HK-2 (cell line): ENCODE results near the gene VSNL1.

Experiments
- DNase-seq: peaks from one replicate; pipeline ENCODE4 v3.0.0-alpha.2; 2018; ENCODE audit not compliant: unreplicated experiment

The VSNL1 gene

GRCh38 chr2:17644997-17645720 lies 104.7 kb downstream of the VSNL1 start:
- no peak for DNase-seq

DNA sequence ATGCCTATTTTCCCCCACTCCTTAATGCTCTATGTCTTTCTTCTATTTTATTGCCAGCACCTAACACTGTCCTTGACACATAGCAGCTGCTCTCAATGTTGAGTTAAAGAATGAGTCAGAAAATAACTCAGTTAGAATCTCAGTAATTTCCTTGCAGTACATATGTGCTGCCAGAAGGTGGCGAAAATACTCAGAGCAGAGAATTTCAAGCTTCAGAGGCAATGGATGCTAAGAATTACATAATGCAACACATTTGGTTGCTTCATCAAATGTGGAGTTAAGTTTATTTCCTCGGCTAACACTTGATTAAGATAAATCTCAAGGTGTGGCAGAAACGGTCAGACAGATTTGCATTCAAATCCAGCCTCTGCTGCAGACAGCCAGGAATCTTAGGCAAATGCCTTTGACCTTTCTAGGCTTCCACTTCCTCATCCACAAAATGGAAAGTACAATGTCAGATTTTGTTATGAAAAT lies 105.6 kb downstream of the VSNL1 start:
- DNase-seq, result peak; percentile 45

DNA sequence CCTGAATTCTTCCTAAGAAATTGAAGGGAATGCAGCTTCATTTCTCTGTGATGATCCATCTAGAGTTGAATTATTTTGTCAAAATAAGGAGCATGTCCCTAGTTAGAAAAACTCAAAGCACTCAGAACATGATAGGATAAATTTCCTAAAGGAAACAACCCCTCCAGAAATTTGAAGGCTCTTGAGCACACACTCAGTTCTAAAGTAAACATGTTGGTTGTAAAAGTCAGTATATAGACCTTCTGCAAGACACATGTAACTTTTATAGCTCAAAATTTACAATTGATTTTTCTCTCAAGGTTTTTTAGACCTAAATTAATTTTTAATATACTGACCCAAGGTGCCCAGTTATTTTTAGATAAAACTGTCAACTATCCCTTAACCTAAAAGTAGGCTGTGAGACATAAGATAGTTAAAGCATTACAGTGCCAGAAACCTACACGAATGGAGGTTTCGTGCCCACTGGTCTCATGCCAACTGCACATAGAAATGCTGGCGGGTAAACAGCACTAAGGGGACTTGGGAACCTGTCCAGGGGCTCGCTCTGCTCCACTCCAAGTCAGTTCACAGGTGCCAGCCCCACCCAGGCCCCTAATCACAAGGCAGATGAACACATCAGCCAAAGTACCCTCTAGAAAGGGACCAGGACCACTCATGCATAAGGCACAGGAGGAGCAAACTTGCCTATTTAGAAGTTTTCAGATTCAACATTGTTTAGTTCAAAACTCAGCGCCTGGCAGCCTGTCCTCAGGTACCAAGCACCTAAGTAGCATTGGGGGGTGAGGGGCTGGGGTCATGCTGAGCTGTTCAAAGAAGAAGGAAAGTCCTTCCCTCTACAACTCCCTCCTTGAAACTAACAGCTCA lies 106.6 kb downstream of the VSNL1 start:
- DNase-seq, result no peak

DNA sequence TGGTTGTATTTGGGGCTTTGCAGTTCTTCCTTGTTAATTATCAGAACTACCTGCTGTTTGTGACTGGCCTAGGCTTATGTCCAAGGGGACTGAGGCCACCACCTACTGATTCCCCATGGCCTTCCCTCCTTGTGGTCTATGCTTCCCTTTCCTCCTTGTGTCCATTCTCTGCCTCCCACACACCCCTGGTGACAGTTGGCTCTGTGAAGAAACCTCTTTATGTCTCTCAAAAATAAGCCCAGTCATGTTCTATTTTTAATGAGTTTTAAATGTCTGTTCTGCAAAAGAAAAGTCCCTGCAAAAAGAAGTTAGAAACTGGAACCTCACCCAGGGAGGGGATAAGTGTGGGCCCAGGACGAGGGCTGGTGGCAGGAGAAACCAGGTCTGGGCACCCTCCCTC lies 108.1 kb downstream of the VSNL1 start:
- DNase-seq, result no peak

- no peak for DNase-seq
Observed at GRCh38 chr2:17649026-17649425, 108.5 kb downstream of the VSNL1 start.

- DNase-seq, result no peak
Observed at GRCh38 chr2:17652681-17653394, 112.3 kb downstream of the VSNL1 start.

GRCh38 chr2:17657759-17658158 lies 117.3 kb downstream of the VSNL1 start:
- no peak for DNase-seq

DNA sequence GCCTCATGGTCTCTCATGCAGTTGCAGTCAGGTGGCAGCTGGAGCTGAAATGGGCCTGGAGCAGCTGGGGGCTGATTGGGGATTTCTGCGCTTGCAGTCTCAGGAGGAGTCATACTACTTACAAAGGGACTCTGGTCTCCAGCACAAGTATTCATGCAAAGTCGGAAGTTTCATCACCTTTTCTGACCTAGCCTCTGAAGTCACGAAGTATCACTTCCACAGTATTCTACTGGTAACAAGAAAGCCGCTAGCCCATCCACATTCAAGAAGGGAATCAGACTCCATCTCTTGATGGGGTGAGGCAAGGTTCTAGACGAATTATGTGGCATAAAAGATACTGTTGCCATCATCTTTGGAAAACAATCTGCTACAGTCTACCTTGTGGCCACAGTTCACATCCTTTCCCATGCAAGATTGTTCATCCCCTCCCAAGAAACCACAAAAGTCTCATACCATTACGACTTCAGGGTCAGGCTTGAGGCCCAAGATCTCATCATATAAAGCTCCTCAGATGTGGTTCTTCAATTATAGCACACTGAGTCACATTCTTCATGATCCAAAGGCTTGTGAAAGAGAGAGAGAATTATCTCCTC lies 117.9 kb downstream of the VSNL1 start:
- no peak for DNase-seq

GRCh38 chr2:17660219-17660618 lies 119.7 kb downstream of the VSNL1 start:
- no peak for DNase-seq

DNA sequence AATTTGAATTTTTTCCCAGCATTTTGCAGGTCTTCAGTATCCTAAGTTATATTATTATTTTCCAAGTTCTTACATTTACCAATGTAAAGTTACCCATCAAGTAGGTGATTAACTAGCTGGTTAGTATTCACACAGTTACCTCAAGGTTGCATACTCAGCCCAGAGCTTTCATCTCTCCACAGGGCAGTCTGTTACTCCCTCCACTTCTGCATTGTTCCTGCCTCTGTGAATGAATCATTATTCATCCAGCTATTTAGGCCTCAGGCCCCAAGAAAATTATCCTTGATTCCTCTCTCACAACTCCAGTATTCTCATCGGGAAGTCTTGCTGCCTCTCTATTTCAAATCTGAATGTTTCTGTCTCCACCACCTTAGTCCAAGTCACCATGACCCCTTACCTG lies 121.0 kb downstream of the VSNL1 start:
- DNase-seq, result no peak

DNA sequence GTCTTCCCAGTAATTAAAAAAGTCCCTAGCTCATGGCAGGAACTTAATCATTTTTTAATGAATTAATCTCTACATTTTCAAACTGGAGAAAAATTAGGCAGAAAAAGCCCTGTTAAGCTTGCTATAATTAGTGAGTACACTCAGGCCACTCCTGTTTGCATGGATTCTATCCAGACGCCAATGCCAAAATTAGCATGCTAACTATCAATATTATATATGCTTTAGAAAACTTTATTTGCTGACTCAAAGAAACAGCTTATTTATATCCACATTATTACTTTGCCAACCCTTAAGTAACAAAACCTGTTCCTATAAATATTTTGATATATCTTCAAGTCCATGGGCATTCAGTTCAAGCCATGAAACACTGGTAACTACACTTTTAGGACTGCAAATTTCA lies 122.2 kb downstream of the VSNL1 start:
- no peak for DNase-seq

GRCh38 chr2:17664534-17664933 lies 124.0 kb downstream of the VSNL1 start:
- no peak for DNase-seq

GRCh38 chr2:17667898-17668297 lies 127.4 kb downstream of the VSNL1 start:
- DNase-seq, result no peak

DNA sequence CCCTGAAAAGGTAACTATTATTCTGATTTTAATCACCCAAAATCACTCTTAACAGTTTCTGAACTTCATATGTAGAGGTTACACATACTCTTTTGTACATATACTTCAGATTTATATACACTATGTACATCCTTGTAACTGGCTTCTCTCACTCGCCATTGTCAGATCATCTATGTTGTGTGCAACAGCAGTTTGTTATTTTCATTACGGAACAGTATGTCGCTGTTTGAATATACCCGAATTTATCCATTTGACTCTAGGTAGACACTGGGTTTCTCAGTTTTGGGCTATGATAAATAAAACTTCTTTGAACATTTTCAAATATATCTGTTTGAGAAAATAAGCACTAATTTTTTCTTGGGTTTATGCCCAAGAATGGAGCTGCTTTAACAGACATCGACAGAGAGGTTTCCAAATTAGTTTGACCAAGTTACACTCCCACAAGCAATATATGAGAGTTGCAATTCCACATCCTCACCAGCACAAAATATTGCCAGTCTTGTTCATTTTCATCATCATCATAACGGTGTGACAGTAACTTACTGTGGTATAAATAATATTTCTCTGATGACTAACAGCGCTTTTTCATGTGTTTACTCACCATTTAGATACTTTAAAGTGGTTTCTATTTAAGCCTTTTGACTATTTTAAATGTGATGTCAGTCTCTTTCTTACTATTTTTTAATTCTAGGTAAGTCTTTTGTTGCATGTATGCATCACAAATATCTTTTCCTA lies 132.3 kb downstream of the VSNL1 start:
- DNase-seq, result no peak

GRCh38 chr2:17674817-17675216 lies 134.3 kb downstream of the VSNL1 start:
- DNase-seq, result no peak

DNA sequence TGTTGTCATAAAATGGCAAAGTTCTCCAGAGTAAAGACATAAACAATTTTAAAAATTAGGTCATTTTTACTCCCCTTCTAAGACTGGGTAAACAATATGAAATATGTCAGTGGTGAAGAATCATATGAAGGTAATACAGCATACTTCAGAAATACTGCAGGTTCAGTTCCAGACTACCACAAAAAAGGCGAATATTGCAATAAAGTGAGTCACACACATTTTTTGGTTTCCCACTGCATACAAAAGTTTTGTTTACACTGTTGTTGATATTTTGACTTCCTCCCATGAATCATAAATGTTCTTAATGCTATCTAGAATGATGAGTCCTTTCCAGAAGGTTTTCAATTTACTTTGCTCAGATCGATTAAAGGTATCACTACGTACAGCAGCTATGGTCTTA lies 139.6 kb downstream of the VSNL1 start:
- DNase-seq, result no peak

- no peak for DNase-seq
Observed at GRCh38 chr2:17682098-17682857, 141.8 kb downstream of the VSNL1 start.

DNA sequence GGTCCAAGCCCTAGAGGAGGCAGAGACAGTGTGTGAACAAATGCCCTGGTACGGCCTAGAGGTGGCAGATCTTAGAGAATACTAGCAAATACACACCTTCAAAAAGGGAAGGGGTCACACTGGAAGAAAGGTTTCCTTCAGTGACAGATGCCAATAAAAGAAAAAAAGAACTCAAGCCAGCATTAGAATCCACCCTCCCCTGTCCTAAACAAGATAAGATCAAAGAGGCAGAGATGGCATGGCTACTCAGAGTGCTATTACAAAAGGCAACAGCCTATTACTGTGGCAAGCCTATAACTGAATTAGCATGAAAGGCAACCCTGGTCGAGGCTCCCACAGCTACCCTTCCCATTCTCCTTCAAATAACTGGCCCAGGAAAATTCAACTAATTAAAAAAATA lies 143.5 kb downstream of the VSNL1 start:
- no peak for DNase-seq

- DNase-seq, result no peak
Observed at GRCh38 chr2:17688600-17688999, 148.1 kb downstream of the VSNL1 start.

DNA sequence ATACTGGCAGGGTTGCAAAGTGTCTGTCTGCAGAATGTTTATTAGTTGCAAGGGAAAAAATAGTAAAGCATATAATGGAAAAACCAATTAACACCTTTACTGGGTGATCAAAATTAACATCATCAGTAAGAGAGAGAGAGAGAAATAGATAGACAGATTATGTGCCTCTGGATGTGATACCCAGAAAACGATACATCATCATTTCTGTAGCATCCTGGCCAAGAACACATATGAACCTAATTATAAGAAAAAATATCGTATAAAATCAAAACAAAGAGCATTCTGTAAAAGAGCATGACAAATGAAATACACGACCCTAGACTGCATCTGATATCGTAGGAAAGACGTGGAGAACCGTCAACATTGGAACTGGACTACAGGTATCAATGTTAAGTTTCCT lies 148.5 kb downstream of the VSNL1 start:
- DNase-seq, result no peak

- no peak for DNase-seq
Observed at GRCh38 chr2:17690776-17691175, 150.3 kb downstream of the VSNL1 start.
